HG03571 (cell line): Measurements from ENCODE around the gene RACK1.

Experiments used
- ATAC-seq: cut with Tn5 transposase; IDR thresholded peaks from one replicate; pipeline ENCODE4 v1.9.1; 2021; ENCODE audit not compliant: unreplicated experiment

RACK1 gene

DNA sequence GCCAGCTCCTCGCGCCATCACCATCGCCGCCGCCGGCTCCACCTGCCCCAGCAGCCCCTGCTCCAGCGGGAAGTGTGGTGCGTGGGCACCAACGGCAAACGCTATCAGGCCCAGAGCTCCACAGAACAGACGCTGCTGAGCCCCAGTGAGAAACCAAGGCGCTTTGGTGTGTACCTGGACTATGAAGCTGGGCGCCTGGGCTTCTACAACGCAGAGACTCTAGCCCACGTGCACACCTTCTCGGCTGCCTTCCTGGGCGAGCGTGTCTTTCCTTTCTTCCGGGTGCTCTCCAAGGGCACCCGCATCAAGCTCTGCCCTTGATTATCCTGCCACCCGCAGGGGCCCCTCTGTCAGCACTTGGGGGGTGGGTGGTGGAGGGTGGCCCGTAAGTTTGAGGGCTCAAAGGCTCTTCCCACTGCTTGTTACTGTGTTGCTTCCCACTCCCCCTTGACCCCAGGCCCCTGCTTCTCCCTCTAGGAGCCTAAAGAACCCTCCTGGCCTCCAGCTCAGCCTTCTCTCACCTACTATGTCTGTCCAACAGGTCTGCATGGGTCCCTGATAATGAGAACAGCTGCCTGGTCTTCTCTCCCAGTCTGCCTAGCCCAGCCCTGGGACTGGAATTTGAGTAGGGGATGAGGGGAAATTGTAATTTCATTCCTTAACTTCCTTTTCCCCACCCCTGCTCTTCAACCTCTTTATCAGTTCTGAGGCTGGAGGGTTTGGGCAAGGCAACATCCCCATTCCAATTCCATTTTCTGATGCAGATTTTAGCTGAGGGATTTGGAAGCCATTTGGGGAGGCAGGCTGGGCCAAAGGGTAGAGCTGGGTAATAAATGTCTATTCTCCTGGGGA, 9.0 kb downstream of the RACK1 start:
- ATAC-seq = no peak

DNA sequence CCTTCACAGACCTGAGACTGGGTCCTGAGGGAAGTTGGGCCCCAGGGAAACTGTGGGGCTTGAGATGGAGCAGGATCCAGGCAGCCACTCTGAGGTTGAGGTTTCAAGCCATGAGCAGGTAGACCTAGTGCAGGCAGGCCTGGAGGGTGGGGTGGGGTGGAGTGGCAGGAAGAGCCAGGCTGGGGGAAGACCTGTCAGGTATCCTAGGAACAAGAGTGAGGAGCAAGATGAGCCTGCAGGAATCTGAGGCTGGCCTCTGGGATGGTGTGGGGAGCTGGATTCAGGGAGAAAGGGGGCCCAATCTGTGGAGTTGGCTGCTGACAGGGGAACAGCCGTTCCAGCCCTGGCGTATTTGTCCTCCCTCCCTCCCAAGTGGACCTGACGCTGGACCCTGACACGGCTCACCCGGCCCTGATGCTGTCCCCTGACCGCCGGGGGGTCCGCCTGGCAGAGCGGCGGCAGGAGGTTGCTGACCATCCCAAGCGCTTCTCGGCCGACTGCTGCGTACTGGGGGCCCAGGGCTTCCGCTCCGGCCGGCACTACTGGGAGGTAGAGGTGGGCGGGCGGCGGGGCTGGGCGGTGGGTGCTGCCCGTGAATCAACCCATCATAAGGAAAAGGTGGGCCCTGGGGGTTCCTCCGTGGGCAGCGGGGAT, 9.8 kb downstream of the RACK1 start:
- no peak for ATAC-seq

DNA sequence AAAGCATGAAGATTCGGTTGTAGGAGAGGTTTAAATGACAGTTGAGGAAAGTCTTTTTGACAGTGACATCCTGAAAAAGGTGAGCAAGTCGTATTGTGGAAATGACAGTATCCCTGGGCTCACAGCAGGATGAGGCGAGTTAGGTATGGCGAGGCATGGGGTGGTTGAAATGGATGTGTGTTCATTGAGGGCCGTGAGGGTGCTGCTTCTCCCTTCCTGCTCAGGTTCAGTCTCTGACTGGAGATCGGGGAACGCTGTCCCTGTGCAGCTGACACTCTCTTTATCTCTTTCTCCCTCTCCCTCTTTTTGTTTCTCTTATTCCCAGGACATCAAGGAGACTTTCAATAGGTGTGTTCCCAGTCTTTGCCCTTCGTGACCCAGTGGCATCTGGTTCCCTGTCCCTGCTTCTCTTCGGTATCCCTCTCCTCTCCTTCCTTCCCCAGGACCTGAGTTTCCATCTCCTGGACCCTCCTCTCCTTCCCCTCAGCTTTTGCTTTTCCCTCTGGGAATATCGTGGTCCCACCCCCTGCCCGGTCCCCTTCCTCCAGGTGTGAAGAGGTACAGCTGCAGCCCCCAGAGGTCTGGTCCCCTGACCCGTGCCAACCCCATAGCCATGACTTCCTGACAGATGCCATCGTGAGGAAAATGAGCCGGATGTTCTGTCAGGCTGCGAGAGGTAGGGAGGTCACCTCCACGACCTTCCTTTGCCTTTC, 10.5 kb downstream of the RACK1 start:
- no peak for ATAC-seq

DNA sequence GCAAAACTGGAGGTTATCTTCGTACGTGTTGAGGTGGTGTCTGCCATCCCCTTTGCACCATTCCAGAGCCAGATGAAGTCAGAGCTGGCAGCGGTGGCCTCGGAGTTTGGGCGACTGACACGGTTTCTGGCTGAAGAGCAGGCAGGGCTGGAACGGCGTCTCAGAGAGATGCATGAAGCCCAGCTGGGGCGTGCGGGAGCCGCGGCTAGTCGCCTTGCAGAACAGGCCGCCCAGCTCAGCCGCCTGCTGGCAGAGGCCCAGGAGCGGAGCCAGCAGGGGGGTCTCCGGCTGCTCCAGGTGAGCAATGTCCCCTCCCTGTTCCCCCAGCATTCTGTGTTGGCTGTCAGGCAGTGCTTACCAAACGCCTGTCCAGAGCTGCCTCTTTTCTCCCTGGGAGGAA, 11.1 kb downstream of the RACK1 start:
- ATAC-seq = no peak

DNA sequence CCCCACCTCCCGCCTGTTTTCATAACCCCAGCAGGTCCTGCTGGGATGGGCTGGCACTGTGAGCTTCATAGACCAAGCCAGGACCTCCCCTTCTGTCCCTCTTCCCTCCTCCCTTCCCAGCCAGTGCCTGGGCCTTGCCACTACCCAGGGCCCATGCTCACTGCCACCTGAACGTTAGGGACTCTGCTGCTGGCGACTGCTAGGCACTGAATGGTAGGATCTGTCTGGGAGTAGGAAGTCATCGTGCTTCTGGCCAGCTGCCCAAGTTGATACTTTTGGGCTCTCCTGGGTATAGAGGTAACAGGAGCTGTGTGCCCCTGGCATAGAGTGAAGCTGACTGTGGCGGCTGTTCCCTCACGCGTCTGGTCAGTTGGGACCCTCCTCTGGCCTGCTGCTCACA, 12.3 kb downstream of the RACK1 start:
- no peak for ATAC-seq

DNA sequence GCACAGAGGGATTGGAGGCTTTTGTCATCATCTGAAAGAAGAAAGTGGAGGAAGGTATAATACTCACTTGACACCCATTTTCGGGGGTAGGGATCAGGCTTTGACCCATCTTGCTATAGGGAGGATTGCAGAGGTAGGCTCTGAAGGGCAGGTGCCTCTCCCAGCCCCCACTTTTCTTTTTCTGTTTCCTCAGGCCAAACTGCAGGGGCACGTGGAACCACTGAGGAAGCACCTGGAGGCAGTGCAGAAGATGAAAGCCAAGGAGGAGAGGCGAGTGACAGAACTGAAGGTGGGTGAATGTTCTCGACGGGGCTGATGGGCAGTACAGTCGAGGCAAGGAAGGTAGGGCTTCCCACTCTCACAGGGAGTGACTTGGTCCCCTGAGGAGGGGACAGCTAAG, 13.2 kb downstream of the RACK1 start:
- no peak for ATAC-seq

DNA sequence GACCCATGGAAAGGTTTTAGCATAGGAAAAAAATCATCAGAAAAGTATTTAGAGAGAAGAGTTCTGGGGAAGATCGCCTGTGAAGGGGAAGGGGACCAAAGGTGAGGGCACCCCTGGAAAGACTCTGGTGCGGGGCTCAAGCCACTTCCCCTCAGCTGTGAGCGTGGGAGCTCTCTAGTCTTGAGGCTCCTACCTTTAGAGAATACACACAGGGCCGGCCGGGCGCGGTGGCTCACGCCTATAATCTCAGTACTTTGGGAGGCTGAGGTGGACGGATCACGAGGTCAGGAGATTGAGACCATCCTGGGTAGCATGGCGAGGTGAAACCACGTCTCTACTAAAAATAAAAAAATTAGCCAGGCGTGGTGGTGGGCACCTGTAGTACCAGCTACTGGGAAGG, 13.7 kb downstream of the RACK1 start:
- ATAC-seq = no peak

DNA sequence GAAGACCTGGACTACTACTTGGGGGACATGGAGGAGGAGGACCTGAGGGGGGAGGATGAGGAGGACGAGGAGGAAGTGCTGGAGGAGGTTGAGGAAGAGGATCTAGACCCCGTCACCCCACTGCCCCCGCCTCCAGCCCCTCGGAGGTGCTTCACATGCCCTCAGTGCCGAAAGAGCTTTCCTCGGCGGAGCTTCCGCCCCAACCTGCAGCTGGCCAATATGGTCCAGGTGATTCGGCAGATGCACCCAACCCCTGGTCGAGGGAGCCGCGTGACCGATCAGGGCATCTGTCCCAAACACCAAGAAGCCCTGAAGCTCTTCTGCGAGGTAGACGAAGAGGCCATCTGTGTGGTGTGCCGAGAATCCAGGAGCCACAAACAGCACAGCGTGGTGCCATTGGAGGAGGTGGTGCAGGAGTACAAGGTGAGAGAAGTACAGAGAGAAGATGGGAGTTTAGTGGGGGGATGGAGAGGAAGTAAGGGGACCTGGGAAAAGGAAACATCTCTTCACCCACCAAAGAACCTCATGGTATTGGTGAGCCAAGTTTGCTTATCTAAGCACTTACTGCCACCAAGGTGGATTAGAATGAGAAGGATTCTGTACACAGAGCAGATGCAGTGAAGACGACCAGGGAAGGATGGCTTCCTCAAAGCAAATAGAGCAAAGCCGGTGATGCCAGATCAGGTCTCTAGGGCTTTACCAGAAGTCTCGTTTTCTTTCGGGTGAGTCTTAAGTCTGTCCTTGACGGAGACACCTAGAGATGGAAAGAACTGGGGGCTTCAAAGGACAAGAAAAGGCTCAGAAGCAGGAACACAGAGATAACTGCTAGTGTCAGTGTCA, 19.1 kb downstream of the RACK1 start:
- ATAC-seq = no peak

DNA sequence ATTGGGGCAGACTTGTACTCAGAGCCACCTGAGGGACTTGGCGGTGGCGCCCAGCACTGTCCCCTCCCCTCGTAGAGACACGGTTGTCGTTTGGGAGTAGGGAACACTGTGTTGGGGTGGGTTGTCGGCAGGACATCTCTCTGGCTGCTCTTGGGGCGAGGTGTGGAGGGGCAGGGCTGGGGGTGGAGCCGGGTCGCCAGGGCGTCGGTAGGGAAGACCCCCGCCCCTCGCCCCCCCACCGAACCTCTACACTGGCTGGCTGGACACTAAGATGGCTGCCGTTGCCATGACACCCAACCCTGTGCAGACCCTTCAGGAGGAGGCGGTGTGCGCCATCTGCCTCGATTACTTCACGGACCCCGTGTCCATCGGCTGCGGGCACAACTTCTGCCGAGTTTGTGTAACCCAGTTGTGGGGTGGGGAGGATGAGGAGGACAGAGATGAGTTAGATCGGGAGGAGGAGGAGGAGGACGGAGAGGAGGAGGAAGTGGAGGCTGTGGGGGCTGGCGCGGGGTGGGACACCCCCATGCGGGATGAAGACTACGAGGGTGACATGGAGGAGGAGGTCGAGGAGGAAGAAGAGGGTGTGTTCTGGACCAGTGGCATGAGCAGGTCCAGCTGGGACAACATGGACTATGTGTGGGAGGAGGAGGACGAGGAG, 19.8 kb downstream of the RACK1 start:
- peak; percentile 3 for ATAC-seq

DNA sequence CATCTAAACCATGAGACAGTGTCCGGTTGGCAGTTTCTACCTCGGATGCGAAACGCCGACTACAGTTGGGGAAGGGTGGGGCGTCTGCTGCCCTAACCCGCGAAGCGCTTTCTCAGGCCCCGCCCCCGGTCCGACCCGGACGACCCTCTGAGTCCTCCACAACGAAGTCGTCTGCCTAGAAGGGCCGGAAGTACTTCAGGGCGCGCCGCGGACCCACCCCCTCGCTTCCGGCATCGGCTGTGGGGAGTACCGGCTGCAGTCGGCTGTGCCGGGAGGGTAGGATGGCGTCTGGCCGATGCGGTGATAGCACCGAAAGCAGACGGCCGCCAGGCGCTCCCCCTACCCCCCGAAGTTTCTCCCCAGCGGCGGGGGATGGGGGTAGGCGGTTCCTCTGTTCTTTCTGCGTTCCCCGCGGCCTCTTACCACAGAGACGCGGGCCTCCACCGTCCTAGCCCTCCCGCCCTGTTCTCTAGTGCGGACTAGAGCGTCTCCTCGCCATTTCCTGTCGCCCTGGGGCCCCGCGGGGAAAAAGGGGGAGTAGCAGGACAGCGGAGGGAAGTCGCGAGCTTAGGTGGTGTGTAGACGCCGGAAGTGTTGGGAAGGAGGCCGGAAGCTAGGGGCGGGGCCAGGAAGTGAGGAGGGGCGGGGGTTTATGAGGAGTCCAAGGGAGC, 20.5 kb downstream of the RACK1 start, which contains the start of gene TRIM41:
Gene TRIM41, plus strand, starts transcription at position 224 of the 671 bp plus-strand sequence. CDS start 719 bp downstream, outside the sequence.
- peak; percentile 63 for ATAC-seq

DNA sequence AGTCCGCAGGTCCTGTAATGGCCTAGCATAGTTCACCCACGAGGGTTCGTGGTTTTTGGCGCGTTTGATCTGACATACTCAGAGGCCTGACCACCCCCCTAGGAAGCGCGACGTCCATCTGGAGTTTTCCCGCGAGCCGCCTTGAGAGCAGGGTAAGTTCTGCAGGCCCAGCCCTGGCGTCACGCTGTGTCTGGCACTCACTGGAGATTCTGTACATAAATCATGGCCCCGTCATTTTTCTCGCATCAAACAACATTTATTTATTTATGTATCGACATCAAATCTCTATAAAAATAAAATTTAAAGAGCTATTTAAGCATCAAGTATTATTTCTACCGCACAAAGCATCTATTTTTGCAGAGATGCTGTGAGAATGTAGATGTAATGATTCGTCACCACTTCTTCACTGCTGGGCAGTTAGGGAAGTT, 21.1 kb downstream of the RACK1 start:
- no peak for ATAC-seq

DNA sequence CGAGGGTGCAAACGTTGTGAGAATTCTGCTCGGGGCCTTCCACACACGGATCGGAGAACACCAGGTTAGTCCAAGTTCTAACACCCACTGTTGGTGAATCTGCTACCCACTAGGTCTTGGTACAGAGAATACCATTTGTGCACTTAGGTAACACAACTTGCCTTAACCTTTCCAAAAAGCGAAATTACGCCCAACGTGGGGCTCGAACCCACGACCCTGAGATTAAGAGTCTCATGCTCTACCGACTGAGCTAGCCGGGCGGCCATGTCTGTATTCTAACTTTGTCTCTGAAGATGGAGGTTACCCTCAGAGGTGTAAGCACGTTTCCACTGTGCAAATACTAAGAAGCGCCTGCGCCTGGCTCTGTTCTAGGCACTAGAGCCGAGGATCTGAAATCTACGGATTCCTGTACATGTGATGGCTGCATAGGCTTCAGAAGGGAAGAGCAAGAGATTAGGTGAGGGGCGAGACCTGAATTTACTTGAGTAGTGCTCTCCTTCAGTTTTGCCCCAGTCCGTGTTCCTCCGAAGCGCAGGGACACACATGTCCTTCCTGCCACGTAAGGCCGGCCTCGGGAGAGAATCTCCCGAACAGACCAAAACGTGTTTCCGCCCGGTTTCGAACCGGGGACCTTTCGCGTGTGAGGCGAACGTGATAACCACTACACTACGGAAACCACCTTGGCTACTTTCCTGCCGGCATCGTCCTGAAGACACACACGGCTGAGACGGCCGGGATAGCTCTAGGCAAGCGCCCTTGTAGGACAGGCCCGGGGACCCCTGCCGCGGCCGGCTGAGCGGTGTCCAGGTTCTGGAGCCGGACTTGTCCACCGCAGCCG, 21.7 kb downstream of the RACK1 start:
- peak; percentile 27 for ATAC-seq

DNA sequence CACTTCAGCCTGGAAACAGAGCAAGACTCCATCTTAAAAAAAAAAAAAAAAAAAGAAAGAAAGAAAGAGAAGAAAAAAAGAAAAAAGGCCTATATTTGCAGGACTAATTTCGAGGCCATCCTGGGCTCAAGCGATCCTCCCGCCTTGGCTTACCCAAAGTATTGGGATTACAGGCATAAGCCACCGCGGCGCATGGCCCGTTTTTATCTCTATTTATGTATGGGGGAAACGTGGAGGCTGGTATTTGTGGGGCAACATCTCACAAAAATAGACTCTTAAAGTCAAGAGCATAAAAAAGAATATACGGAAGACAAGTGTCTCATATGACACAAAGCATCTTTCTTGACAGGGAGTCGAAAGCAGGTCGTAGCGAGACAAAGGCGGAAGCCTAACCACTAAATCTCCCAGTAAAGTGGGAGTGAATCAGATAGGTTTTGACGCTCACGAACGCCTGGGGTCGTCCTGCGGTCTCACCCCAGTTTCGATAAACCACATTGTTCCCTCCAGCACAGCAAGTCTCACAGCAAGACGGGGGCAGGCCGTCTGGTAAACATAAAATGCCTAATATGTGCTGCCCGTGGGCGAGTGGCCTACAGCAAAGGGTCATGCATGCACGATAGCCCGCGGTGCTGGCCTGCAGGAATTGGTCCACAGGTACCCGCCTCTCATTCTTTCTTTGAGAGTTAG, 22.5 kb downstream of the RACK1 start:
- ATAC-seq = no peak

DNA sequence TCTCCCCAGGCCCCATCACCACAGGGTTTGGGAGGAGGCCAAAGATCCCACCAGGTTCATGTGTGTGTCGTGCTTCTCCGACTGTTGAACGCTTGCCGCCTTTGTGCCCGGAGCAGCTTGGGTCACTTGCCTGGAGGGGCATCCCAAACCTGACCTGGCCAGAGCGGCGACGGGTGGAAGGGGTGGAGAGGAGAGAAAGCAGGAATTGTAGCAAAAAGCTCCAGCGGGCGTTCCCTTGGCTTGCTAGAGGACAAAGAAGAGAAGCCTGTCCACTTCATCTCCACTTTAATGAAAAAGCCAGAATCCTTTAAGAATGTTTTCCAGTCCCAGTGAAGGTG, 23.6 kb downstream of the RACK1 start:
- ATAC-seq = no peak

DNA sequence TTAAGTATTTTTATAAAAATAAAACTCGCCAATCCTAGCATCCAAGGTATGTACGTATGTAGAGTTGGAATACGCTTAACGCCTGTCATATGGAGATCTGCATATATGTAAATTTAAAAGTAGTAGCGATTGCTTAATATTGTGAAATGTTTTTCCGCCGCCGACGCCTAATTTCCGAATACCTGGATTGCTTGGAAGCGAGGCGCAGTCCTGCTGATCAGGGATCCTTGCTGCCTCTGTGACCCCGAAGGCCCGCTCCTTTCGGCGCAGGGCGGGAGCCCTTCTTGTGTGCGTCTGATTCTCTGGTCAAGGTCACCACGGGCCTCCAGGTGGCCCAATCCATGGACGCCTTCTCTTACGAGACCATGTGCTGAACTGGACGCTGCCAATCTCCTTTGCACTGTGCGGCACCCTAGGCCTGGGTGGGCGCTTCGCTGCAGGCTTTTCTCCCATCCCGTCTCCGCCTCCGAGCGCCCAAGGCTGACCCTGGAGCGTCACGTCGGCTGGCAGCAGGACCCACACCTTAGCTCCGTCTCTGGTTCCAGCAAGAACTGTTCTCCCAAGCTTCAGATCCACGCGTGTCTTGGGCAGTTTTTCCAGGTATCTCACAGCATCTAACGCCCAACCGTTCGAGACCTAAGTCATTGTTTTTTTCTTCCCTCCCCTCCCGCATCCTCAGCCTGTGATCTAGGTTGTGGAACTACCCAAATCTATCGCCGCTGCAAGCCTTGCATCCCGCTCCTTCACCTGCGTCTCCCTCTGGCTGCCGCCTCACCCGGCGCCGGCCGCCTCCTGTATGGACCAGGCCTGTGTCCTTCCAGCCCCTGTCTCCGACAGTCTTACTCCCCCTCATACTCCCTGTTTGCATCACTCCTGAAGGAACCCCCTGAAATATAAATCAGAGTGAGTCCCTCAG, 24.2 kb downstream of the RACK1 start:
- no peak for ATAC-seq

DNA sequence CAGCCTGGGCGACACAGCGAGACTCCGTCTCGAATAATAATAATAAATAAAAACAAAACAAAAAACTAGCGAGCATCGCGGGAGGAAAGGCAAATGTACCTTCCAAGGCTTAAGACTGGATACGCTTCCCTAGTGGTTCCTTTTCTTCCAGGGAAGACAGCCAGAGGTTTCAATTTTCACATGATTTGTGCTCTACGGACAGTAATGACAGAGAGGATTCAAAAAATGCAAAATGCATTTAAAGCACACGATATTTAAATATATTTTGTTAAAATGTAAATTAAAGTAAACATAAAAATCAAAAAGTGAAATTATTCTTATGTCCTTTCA, 24.9 kb downstream of the RACK1 start:
- no peak for ATAC-seq

DNA sequence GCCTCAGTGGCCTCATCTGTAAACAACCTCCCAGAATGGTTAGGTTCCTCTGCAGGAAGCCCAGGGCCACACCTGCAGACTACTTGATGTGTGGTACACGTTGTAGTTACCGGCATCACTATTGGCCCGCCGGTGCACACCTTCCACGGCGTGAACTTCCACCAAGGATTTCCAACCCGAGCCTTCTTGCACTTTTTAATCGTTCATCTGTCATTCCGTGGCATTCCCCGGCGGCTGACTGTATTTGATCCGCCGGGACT, 26.0 kb downstream of the RACK1 start:
- ATAC-seq = peak; percentile 13
